Pancreas (tissue), 10 donors: Measurements from ENCODE around the gene HOXA3. TPM values are rescaled to one million over a fixed set of nuclear protein-coding genes. Genes with fewer than 3 reads are reported as not detected.

ENCODE experiments used
- ATAC-seq, 4 donors: fragments of 200-7000 bp; cut with Tn5 transposase; one replicate each; pipeline versions ENCODE4 v1.8.0 to v1.9.1; 2020; ENCODE audit warnings: mild to moderate bottlenecking in 4 of 4, moderate library complexity in 4 of 4
- DNase-seq, 6 donors: peaks; one replicate each; pipeline ENCODE4 v3.0.0-alpha.2; 2020
- FAIRE-seq: peaks from 2 replicates; lab custom pipeline; 2012; peaks lifted over from hg19 to GRCh38; lab: Jason Lieb, UNC
- H3K27ac ChIP-seq, 4 donors: fragments of 200-600 bp; sonication (generic); 1 replicate in 3 of 4; 2 replicates in 1 of 4; pipeline versions ENCODE4 v1.5.0 to v1.8.0; 2020
- H3K27me3 ChIP-seq, 4 donors: fragments of 200-600 bp; one replicate each; pipeline ENCODE4 v1.8.0; 2021
- H3K36me3 ChIP-seq, 3 donors: fragments of 200-600 bp; sonication (generic) in 1 of 3; one replicate each; pipeline versions ENCODE4 v1.5.0 to v1.8.0; 2020 to 2021
- H3K4me1 ChIP-seq, 3 donors: fragments of 200-600 bp; one replicate each; pipeline ENCODE4 v1.8.0; 2021
- H3K4me3 ChIP-seq, 4 donors: fragments of 200-600 bp; sonication (generic) in 2 of 4; one replicate each; pipeline versions ENCODE4 v1.5.0 to v1.8.0; 2020 to 2021
- H3K9me3 ChIP-seq, 4 donors: fragments of 200-600 bp; one replicate each; pipeline ENCODE4 v1.8.0; 2021
- WGBS, 2 donors: extraction: QIAGEN DNeasy Blood & Tissue Kit; methylation state at CpG; one replicate each; pipeline ENCODE4 v1.1.7; 2013; 5-methylcytosine and 5-hydroxymethylcytosine counted together
- intact Hi-C, 3 donors: fragments of 100-400 bp; cut with DNase I; formaldehyde crosslinking; loops; one replicate each; pipeline versions ENCODE4 v1.11.1 to v1.14.2; 2022
- polyA plus RNA-seq, 2 donors: library from polyadenylated mRNA; stranded (reverse); fragments of 200-250 nt; gene quantifications; one replicate each; pipeline ENCODE4 v1.2.3, GENCODE V29; 2013
- total RNA-seq, 6 donors: library from RNA; stranded (reverse); fragmentation: NEBNext Ultra II Directional in 4 of 6; extraction: Animal tissue kit (Norgen Biotek cat#: 25700) in 4 of 6; gene quantifications; one replicate each; pipeline versions ENCODE4 v1.2.1 to v1.2.4, GENCODE V29; 2021 to 2023
- TF ChIP-seq, protein P1 (sequence below), 4 donors: fragments of 200-600 bp; sonication (generic) in 3 of 4; IDR thresholded peaks; one replicate each; pipeline versions ENCODE4 v1.5.0 to v1.8.0; 2021; ENCODE audit warnings: antibody characterized with exemption in 4 of 4
- donor health status: healthy with polysubstance abuse.
- donor health status: DM: no; HTN: no; CAD: no; lungs with moderate emphysema.
- donor health status: DM: no; HTN: no; CAD: no.
- donor health status: control.
- donor health status: control.
- donor health status: Bipolar disorder and iron deficiency.
- donor health status: DM: yes; HTN: yes; CAD: no.
- donor health status: DM: no; HTN: no; CAD: no.
- donor health status: DM: no; HTN: no; CAD: no.
- donor health status: DM: yes; HTN: yes; CAD: no.

Gene HOXA3
- total and polyA plus RNA-seq, 8 donors, result 0.13 to 1.9 (median 0.43) TPM; not detected in 1

DNA sequence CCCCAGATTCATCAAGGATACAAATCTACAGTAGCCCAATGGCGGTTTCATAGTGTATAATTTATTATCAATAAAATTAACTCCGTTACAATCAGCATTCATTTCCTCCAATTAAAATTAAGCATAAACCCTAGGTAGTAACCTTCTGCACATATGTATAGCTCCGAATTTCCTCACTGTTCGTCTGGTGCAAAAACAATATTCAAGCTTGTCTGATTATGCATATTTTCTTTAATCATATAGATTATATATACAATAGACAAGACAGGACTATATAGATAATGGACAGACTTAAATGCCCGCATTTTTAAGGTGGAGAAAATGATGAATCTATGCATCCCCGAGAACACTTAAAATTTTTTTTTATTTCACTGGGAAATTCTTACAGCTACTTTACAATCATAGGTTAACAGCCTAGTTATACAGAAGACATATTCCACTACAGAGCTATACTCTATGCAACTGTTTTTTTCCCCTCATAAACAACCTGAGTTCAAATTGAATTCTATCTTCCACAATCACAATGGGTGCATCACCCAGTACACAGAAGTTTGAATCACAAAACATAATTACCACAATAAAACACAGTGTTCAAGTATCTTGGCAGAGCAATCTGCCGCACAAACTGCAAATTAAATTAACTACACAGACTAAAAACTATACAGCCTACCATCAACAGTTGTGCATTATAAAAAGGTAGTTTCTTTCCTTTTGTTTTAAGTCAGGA is 10.3 kb upstream of the HOXA3 start:
- Histone ChIP-seq H3K36me3 (no peaks in the 10 kb centered on the region), H3K27me3 (peaks cover 13 to 75% (median 30%) of the 10 kb centered on the region in 4 donors), H3K4me3 (no peak overlapping the region), H3K4me1 (peaks cover 0 to 7% (median 5%) of the 10 kb centered on the region in 3 donors), H3K27ac (no peak overlapping the region), H3K9me3 (no peaks in the 10 kb centered on the region)
- no peak for DNase-seq
- TF ChIP-seq, protein P1, sequence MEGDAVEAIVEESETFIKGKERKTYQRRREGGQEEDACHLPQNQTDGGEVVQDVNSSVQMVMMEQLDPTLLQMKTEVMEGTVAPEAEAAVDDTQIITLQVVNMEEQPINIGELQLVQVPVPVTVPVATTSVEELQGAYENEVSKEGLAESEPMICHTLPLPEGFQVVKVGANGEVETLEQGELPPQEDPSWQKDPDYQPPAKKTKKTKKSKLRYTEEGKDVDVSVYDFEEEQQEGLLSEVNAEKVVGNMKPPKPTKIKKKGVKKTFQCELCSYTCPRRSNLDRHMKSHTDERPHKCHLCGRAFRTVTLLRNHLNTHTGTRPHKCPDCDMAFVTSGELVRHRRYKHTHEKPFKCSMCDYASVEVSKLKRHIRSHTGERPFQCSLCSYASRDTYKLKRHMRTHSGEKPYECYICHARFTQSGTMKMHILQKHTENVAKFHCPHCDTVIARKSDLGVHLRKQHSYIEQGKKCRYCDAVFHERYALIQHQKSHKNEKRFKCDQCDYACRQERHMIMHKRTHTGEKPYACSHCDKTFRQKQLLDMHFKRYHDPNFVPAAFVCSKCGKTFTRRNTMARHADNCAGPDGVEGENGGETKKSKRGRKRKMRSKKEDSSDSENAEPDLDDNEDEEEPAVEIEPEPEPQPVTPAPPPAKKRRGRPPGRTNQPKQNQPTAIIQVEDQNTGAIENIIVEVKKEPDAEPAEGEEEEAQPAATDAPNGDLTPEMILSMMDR (IDR thresholded peaks at IDR 0.05), result no peak
- ATAC-seq, result no peak
- intact Hi-C loops, result no loop called here
- WGBS, 2 donors, result 59 to 69% methylated on average over 7 of the region's 7 CpGs
- FAIRE-seq, result peak; percentile 51

DNA sequence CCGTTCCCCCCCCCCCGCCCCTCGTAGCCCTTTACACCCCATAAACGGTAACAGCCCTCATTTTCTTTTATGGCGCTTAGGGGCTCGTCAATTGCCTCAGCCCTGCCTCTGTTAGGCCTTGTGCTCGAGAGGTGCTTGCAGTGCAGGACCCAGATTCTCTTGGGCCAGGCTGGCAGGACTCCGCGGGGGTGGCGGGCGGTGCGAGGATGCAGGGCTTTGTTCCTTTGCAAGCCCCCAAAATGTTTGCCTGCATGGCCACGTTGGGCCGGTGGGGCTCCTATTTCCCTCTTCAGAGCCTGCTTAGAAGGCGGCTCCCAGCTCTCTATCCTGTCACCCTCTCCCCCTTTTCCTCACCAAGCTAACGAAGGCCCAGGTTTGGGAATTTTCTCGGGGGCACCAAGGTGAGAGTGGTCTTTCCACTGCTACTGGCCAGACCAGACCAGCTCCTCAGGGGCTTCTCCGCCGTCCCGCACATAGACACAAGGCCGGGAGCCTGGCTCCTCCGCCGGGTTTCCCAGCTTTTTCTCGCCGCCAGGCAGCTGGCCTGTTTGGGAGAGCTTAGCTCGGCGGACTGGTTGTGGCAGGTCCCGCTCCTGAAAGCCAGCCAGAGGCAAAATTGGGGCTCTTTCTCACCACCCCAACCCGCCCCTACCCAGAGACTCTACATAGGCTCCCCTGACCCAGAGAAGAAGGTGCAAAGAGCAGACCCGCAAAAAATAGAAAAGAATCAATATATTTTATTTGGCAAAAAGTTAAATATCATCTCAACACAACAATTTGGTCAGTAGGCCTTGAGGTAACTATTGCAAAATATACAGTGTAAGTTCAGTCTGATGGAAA is 9.6 kb upstream of the HOXA3 start:
- peak overlapping the region in 1 of 4 donors; percentile 82 for H3K4me3 ChIP-seq
- H3K36me3 ChIP-seq, result no peaks in the 10 kb centered on the region
- H3K9me3 ChIP-seq, result no peaks in the 10 kb centered on the region
- H3K4me1 ChIP-seq, result peaks cover 0 to 7% (median 5%) of the 10 kb centered on the region in 3 donors
- peak in 3 of 6 donors; percentile 15 to 64 (median 55) for DNase-seq
- TF ChIP-seq, protein P1 (IDR thresholded peaks at IDR 0.05), result no peak
- ATAC-seq, result no peak
- 38 to 40% methylated on average over 26 to 29 of the region's 30 CpGs for WGBS, 2 donors
- FAIRE-seq, result no peak
- H3K27me3 ChIP-seq, result peaks cover 13 to 74% (median 30%) of the 10 kb centered on the region in 4 donors
- no peak overlapping the region for H3K27ac ChIP-seq
- intact Hi-C loops, result no loop called here

DNA sequence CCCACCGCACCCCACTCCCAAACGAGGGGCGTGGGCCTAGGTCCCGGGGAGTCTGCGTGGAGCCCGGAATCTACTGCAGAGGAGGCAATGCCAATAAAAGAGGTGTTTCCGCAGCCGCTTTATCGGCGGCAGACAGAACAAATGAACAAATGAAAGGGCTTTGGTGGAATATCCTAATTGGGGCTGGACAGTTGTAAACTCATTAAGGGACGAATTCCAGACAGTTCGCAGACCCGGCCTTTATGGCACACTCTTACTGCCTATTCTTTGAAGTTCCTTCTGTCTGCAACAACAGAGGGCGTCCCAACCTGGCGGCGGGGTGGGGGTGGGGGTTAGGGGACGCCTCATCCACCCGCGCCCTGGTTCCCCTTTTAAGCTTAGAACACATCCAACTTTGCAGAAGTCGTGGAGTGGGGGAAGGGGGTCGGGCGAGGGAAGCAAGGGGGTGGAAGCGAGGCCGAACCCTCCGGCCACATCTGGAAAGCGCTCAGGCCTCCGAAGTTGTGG is 8.9 kb upstream of the HOXA3 start:
- Histone ChIP-seq H3K9me3 (no peaks in the 10 kb centered on the region), H3K27ac (no peak overlapping the region), H3K4me3 (peak overlapping the region; percentile 29 to 82 (median 62)), H3K27me3 (peaks cover 13 to 74% (median 29%) of the 10 kb centered on the region in 4 donors), H3K4me1 (peaks cover 0 to 7% (median 5%) of the 10 kb centered on the region in 3 donors), H3K36me3 (no peaks in the 10 kb centered on the region)
- WGBS, 2 donors, result 9 to 11% methylated on average over 27 of the region's 27 CpGs
- intact Hi-C loops, result no loop called here
- FAIRE-seq (no peak), ATAC-seq (peak in 3 of 4 donors; percentile 2 to 41 (median 19)), DNase-seq (peak in 3 of 6 donors; percentile 18 to 57 (median 32))
- TF ChIP-seq, protein P1 (IDR thresholded peaks at IDR 0.05), result peak in 1 of 4 donors; percentile 18

DNA sequence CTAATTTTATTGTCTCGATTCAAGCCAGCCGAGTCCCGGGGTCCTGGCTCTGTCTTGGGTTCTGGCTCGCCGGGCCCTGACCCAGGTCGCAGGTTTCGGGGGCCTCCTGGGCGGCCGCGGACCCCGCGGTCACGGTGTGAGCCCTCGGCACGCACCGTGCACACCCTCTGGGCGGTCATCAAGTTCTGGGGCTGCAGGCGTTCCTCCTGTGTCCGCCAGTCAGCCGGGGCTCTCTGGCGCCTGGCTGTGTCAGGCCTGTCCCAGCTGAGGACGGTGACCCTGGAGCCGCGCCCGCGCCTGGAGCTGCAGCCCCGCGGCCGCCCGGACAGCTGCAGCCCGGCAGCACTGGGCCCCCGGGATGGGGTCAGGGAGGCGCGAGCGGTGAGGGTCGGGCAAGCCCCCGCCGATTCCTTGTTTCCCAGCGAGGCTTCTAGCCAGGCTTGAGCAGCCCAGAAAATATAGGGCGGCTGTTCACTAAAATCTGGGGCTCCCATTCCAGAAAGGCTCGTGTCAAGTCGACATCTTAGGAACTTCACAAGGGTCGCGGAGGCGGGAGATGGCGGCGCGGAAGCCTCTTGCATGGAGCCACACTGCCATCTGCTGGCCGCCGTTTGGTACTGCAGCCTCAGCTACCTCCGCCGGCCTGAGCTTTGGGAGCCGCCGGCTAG is 8.3 kb upstream of the HOXA3 start:
- Histone ChIP-seq H3K4me1 (peaks cover 0 to 7% (median 5%) of the 10 kb centered on the region in 3 donors), H3K27me3 (peaks cover 13 to 74% (median 29%) of the 10 kb centered on the region in 4 donors), H3K36me3 (no peaks in the 10 kb centered on the region), H3K9me3 (no peaks in the 10 kb centered on the region), H3K4me3 (peak overlapping the region; percentile 29 to 82 (median 62)), H3K27ac (no peak overlapping the region)
- ATAC-seq (peak; percentile 86 to 94 (median 91)), DNase-seq (peak; percentile 61 to 98 (median 88)), FAIRE-seq (no peak)
- WGBS, 2 donors, result 2% methylated on average over 54 of the region's 54 CpGs
- TF ChIP-seq, protein P1 (IDR thresholded peaks at IDR 0.05), result peak; percentile 99 to 100 (median 100)
- intact Hi-C loops, result no loop called here
